ENCODE data around the gene QRICH2.
"Not testable (repeated sequence)": the region's sequence is repeated elsewhere in the genome, so short reads cannot be mapped to it uniquely, and the experiment has no call there.

QRICH2 gene

GRCh38 chr17:76307966-76308338 lies at the start of gene QRICH2:
Gene QRICH2 (minus strand): TSS chr17:76308276. CDS start chr17:76307998, 278 bp downstream.
- no peak for DNase-seq (ENCODE audit: low read depth in 2 of 2)

GRCh38 chr17:76357597-76358158 lies 49.6 kb upstream of the QRICH2 start:
- no peak for DNase-seq (ENCODE audit: low read depth in 2 of 2)

GRCh38 chr17:76356803-76357456 lies 48.9 kb upstream of the QRICH2 start:
- no peak for DNase-seq (ENCODE audit: low read depth in 2 of 2)

- no peak for DNase-seq (ENCODE audit: low read depth in 2 of 2)
Measured at GRCh38 chr17:76354747-76355310, 46.8 kb upstream of the QRICH2 start.

GRCh38 chr17:76354317-76354729 lies 46.2 kb upstream of the QRICH2 start:
- no peak for DNase-seq (ENCODE audit: low read depth in 2 of 2)

- peak; percentile 58 to 76 for DNase-seq (ENCODE audit: low read depth in 2 of 2)
Measured at GRCh38 chr17:76353599-76354316, 45.7 kb upstream of the QRICH2 start, which contains the start of gene PRPSAP1. Gene PRPSAP1 (minus strand): TSS chr17:76353916. CDS start chr17:76353703, 213 bp downstream.

GRCh38 chr17:76353004-76353598 lies 45.0 kb upstream of the QRICH2 start:
- DNase-seq (ENCODE audit: low read depth in 2 of 2): no peak

GRCh38 chr17:76351526-76352071 lies 43.5 kb upstream of the QRICH2 start:
- DNase-seq (ENCODE audit: low read depth in 2 of 2): no peak

GRCh38 chr17:76350463-76350862 lies 42.4 kb upstream of the QRICH2 start:
- DNase-seq (ENCODE audit: low read depth in 2 of 2): no peak

GRCh38 chr17:76346936-76347335 lies 38.9 kb upstream of the QRICH2 start:
- DNase-seq (ENCODE audit: low read depth in 2 of 2): not testable (repeated sequence)

GRCh38 chr17:76345377-76345974 lies 37.4 kb upstream of the QRICH2 start:
- DNase-seq (ENCODE audit: low read depth in 2 of 2): no peak

GRCh38 chr17:76343106-76343505 lies 35.0 kb upstream of the QRICH2 start:
- DNase-seq (ENCODE audit: low read depth in 2 of 2): no peak

- DNase-seq (ENCODE audit: low read depth in 2 of 2): no peak
Measured at GRCh38 chr17:76341301-76341700, 33.2 kb upstream of the QRICH2 start.

- no peak for DNase-seq (ENCODE audit: low read depth in 2 of 2)
Measured at GRCh38 chr17:76337413-76337777, 29.3 kb upstream of the QRICH2 start.

- no peak for DNase-seq (ENCODE audit: low read depth in 2 of 2)
Measured at GRCh38 chr17:76336756-76337412, 28.8 kb upstream of the QRICH2 start.

GRCh38 chr17:76335716-76336381 lies 27.8 kb upstream of the QRICH2 start:
- DNase-seq (ENCODE audit: low read depth in 2 of 2): no peak

- no peak for DNase-seq (ENCODE audit: low read depth in 2 of 2)
Measured at GRCh38 chr17:76333673-76334505, 25.8 kb upstream of the QRICH2 start.

- no peak for DNase-seq (ENCODE audit: low read depth in 2 of 2)
Measured at GRCh38 chr17:76331083-76331482, 23.0 kb upstream of the QRICH2 start.

- DNase-seq (ENCODE audit: low read depth in 2 of 2): no peak
Measured at GRCh38 chr17:76329664-76330063, 21.6 kb upstream of the QRICH2 start.

- DNase-seq (ENCODE audit: low read depth in 2 of 2): no peak
Measured at GRCh38 chr17:76327696-76328095, 19.6 kb upstream of the QRICH2 start.

Measured in stimulated activated CD8-positive, alpha-beta memory T cell treated with anti-CD3 and anti-CD28 coated beads, Interleukin-7, amount 100 ng/mL, for 4 hours (primary cell).